HG03565 (cell line): ENCODE results near the gene CCDC85A.

Experiments used
- ATAC-seq: cut with Tn5 transposase; IDR thresholded peaks from one replicate; pipeline ENCODE4 v1.9.1; 2021; ENCODE audit warnings: mild to moderate bottlenecking, moderate library complexity; ENCODE audit not compliant: unreplicated experiment

CCDC85A gene

DNA sequence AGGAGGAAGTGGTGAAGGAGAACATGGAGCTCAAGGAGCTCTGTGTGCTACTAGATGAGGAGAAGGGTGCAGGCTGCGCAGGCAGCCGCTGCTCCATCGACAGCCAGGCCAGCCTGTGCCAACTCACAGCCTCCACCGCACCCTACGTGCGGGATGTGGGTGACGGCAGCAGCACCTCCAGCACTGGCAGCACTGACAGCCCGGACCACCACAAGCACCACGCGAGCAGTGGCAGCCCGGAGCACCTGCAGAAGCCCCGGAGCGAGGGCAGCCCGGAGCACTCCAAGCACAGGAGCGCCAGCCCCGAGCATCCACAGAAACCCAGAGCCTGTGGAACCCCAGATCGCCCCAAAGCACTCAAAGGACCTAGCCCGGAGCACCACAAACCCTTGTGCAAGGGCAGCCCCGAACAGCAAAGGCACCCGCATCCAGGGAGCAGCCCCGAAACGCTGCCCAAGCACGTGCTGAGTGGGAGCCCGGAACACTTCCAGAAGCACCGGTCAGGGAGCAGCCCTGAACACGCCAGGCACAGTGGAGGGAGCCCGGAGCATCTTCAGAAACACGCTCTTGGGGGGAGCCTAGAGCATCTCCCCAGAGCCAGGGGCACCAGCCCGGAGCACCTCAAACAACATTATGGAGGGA lies 9.0 kb downstream of the CCDC85A start:
- ATAC-seq: no peak

DNA sequence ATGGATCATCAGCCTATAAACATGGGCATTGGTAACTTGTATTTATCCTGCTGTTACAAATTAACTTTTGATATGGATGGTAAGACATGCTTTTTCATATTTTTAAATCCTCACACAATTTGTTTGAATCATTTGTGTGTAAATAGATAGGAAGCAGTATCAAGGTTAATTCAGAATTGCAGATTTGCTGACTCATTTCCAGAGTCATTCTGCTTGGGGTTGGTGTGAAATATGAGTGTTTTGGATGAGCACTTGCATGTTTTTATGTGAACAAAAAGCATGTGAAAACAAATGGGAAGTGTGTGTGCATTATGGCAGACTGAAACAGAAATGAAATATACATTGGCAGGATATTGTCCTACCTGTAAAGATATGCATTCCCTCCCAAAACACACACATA lies 11.8 kb downstream of the CCDC85A start:
- no peak for ATAC-seq

DNA sequence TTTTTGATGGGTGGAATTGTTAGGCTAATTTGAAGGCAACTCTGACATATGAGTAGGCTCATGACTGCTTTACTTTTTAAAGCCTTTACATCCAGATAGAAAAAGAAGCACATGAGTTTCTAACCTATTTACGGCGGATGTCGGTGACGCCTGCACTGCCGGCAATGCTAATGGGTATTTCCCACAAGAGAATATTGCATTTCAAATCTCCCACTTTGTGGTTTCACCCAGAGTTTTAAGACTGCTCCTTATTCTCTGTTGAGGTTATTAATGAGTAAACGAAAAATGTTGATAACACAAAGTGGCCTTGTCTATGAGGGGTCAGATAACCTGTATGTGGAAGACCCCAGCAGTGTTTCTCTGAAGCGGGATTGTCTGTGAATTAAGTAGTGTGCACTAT lies 14.0 kb downstream of the CCDC85A start:
- no peak for ATAC-seq

DNA sequence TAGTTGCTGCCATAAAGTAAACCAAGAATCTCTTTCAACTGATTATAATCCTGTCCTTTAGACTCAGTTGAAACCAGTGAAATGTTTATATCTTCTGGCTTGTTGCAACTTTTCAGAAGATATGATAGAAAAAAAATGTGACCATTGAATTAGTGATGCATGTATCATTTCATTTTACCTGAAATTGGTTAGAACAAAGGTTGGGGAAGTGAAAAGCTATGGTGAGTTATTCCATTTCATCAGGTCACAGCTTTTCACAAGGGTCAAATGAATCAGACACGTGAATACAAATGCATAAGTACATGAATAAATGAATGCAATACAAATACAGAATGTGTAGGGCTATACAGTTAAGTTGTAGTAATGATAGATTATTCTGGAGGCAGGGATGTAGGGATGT lies 15.1 kb downstream of the CCDC85A start:
- ATAC-seq: no peak

DNA sequence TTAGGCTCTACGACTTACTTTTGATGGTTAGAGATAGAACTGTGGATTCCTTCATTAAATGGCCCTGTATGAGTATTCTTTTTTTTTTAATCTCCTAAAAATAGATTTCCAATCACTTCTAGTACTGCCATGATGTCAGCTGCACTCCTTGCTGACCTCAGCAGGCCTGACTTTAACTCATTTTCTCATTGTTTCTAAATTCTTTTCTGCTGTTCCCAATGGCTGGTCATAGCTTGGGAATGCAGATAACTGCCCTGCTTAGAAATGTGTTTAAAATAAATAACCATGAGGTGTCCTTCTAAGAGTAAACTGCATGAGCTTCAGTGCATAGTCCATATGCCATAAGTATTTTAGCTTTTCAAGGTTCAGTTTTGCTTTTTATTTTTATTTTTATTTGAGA lies 15.7 kb downstream of the CCDC85A start:
- ATAC-seq: no peak

DNA sequence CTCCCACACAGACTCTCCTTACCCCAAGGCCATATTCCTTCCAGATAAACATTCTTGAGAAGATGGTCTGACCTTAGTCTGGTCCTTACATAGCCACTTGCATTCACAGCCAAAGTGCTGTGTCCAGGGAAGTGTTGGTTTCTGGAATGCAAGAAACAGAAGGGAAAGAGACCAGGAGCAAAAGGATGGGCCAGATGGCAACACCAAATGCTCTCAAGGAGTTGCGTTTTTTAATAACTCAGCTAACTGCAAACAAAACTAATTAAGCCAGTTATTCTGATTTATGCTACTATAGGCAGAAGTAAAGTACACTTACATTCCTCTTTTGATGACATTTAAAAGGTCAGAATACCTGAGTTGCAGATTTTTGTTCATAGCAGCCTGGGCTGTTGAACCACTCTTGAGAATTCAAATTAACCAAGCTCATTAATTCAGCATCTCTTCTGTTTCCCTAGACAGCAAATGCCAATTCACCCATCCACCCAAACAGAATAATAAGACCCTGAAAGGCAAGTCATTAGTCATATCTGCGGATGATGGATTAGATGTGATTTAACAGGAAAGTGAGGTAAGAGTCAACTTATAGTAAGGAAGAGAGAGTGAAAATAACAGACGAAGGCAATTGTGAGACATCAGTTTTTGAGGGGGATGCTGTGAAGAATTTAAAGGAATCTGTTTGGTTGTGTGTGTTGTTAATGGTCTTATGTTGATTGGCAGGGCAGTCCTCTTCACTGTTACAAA lies 18.8 kb downstream of the CCDC85A start:
- no peak for ATAC-seq

DNA sequence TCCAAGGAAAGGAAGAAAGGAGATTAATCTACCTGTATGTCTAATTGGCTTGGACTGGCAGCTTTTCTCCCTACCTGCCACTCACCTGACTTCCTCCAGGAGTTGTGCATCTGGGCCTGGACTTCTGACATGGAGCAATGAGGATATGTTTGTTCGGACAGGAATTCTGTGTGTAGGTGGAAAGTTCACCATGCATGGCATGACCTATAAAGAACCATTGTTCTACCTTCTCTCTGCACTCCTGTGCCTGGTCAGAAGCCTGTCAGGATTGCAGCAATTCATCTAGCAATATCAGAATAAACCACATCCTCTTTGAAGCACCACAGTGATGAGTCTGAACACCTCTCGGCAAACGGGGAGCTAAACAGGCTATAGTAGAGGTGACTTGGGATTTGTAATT lies 20.8 kb downstream of the CCDC85A start:
- ATAC-seq: no peak

DNA sequence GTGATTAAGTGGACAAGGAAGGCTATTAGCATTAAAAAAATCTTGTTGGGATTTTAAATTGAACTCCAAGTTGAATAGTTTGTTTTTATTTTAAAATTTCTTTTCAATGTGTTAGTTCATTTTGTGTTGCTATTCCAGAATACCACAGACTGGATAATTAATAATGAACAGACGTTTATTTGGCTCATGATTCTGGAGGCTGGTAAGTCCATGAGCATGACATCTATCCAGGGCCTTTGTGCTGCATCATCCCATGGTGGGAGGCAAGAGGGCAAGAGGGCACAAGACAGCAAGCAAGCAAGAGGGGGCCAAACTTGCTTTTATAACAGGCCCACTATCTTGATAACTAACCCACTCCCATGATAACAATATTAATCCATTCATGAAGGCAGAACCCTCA lies 22.5 kb downstream of the CCDC85A start:
- ATAC-seq: no peak

DNA sequence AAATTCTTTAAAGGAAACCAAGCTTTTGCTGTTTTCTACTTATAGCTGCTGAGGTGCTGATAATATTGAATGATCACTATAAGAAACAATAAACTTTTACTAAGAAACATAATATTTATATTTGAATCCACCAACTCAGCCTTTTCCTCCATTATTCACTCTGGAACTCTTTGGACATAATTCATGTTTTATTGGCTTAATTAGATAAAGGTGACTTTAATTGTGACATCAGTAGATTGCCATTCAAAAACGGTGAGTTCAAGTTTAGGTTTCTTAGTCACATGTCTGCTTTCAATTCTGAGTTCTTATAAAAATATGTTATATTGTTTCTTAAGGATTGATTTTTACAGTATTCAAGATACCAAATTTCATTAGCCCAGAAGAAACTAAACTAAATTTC lies 24.0 kb downstream of the CCDC85A start:
- ATAC-seq: no peak

DNA sequence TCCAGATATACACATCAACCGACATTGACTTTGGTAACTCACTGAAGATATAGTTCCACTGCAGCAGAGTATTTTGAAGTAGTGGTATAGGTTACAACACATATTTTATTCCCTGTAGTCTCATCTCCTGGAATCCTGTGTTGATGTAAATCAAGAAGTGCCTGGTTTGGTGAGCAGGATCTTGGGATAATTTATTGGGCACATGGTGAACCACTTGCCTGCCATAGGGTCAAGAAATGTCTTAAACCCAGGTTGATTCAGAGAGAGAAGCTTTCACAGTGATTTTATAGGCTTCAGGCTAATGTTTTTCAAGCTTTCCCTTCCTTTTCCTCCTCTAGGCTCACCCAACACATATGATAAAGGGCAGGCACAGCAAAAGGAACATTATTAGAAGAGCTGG lies 24.6 kb downstream of the CCDC85A start:
- ATAC-seq: no peak

DNA sequence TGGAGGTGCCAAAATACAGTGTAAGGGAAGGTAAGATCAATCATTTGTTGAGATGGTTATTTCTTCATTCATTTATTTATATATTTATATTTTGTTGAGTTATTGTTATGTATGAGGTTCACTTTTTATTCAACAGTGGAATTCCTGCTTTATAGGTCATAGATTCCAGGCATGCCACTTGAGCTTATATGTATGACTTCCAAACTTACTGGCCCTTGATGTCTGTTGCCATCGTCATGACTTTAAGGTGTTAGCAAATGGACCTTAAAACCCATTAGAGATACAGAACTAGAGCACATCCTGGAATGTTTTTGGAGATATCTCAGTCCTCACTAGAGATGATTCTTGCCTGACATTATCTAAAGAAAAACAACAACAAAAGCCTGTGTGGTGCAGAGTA lies 25.9 kb downstream of the CCDC85A start:
- no peak for ATAC-seq

DNA sequence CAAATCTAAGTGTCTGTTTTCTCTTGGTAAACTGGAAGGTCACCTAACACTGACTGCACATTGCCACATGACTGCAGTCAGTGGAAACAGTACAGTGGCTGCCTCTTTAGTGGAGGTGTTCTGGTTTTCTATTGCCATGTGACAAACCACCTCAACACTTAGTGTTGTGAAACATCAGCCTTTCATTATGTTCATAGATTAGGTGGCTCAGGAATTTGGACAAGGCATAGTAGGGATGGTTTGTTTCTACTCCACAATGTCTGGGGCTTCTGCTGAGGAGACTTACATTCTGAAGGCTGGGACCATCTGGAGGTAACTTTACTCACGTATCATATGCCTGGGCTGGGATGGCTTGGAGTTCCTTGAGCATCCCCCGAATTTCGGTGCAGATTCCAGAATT lies 26.5 kb downstream of the CCDC85A start:
- ATAC-seq: no peak

DNA sequence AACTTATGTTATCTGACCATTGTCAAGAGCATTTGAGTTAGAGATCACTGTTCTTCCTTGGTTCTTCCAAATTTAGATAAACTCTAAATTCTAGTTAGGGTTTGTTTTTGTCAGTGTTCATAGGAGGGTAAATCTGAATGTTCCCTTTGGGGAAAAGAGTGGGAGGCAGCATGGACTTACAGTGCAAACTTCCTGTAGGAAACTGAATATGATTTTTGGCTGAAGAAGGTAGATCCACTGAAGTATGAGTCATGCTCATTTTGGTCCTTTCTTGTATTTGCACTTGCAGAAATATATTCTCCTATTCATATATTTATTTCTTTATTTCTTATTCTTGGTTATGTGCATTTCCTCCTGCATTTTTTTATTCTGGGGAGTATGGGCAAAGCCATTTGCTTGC lies 27.3 kb downstream of the CCDC85A start:
- no peak for ATAC-seq

DNA sequence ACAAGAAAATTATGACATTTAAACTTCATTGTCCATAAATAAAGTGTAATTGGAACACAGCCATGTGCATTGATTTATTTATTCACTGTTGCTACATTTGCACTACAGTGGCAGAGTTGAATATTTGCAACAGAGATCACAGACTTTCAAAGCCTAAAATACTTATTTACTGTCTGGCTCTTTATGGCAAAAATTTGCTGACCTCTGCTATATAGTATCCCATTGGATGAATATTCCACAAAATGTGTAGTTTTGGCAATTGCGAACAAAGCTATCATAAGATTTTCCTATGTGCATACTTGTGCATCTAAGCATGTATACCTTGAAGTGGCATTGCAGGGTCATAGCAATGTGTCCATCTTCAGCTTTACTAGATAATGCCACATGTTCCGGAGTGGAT lies 32.1 kb downstream of the CCDC85A start:
- no peak for ATAC-seq

DNA sequence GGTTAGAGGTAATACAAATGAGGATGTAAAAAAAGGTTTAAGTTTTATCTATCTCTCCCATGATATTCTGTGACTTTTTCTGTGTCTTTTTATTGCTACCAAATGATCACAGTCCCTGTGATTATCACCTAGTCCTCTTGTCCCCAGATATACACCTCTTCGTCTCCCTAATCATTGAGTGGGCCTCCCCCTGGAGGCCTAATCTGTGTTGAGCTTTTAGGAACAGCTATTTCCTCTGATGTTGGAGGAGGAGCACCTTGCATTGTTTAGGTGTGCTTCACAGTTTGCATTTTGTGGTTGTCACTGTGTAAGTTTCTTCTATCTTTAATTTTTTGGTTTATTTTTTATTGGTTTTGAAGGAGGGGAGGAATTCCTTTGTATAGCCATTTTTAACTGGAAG lies 33.3 kb downstream of the CCDC85A start:
- no peak for ATAC-seq

DNA sequence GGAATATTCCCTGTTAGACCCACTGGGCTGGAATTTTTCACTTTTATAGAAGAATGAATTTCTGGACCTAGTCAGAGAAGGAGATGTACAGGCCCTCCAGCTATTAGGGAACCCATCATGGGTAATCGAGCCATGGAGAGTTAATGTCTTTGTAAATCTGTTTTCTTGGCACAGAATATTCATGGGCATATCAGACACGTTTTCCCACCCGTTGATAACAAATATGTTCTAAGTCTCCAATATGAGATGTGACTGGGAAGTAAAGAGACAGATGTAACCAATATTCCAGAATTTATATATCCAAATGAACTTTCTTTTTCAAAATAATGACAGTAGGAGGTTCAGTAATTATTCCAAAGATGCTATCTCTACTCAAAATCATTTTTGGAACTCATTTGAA lies 38.7 kb downstream of the CCDC85A start:
- no peak for ATAC-seq

DNA sequence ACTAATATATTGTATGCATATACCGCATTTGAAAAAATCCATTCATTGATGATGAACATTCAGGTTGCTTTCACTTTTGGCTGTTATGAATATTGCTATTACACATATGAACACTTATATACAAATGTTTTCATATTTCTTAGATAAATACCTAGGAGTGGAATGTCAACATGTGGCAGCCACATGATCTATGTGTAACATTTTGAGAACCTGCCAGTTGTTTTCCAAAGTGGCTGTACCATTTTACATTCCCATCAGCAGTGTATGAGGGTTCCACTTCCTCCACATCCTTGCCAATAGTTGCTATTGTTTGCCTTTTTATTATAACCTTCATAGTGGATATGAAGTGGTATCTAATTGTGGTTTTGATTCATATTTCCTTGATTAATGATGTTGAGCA lies 40.5 kb downstream of the CCDC85A start:
- no peak for ATAC-seq

DNA sequence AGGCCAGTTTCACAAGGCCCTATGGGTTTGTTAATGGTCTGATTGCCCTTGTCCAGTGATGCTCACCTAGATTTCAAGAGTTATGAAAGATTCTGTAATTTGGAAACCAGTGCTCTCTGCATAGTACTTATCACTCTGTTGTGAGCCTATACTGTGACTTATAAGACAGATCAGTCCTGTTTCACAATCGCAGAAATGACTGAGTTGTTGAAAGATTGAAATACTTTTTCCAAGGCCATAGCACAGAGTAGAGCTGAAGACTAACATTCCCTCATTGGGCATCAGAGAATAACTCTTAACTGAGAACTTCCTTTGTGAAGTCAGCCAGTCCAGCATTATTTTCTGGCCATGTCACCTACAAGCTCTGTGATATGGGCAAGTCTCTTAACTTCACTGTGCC lies 44.0 kb downstream of the CCDC85A start:
- ATAC-seq: no peak

DNA sequence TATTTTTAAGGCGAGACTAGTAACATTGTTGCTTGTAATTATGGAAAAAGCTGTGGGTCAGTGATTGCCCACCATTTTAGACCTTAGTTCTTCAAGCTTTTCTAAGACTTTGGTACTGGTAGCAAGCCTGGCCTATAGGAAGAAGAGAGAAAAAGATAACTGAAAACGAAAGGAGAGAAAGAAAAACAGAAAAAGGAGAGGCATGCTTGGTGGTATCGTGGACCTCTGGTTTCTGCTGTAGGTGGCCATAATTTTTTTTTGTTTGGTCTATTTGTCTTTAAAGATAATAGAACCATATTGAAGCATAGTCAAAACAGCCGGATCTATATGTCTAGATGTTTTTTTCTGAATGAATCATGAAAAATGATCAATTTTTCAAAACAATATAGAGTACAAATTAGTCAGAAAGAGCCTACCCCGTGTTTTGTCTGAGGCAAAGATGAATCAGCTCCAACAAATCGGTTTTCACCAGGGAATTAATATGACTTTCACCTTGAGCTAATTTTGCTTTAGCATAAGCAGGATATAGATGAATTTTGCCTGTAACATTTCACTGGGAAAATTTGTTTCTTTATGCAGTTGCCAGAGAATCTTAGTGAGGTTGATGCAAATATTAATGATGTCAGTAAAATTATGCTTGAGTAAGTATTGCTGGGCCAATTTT lies 45.7 kb downstream of the CCDC85A start:
- ATAC-seq: no peak

DNA sequence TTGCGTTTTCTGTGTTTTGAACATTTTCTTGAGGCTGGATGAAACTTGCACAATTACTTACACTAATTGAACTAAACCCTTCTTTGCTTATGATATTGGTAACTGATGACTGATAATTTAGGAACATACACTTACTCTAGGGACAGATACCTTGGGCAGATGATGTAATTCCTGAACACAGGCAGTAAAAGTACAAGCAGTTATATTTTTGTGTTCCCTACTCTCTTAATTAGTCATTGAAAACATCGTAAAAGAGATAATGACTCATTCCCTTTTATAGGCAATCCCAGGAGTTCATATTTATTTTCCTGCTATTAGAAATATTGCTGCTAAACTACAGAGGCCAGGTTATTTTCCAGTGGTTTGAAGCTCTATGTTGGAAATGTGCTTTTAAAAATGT lies 46.4 kb downstream of the CCDC85A start:
- no peak for ATAC-seq

DNA sequence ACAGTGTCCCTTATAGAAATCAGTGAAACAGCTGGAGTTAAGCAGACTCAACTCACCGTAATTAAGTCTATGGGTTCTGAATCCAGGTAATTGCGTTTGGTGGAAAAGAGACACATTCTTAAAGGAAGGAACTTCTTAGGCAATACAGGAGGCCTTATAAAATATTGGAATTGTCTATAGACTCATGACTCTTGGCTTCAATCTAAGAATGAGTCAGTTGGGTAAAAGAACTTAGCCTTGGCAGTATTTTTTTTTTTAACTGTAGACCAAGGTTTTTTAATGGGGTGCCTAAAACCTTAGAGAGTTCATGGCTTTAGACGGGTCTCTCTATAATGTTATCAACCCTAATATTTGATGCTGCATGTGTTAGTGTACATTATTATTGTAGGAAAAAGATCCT lies 47.6 kb downstream of the CCDC85A start:
- ATAC-seq: no peak

DNA sequence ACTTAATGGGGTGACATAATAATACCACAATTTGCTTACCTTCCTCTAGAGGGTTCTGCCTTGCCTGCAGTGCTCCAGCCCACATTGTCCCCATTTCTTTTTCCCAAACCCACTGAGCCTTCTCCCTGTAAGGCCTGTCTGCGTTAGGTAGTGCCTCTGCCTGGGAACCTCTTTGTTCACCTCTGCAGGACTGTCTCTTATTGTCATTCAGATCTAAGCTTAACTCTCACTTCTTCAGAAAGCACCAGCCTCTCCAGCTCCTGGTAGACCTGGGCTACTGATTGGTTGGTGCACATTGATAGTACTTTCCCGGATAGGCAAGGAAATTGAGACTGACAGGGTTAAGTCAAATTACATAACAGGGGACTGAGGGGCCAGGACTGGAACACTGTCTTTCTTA lies 49.1 kb downstream of the CCDC85A start:
- ATAC-seq: no peak
